ENCODE results near the gene FYCO1.

Gene FYCO1

DNA sequence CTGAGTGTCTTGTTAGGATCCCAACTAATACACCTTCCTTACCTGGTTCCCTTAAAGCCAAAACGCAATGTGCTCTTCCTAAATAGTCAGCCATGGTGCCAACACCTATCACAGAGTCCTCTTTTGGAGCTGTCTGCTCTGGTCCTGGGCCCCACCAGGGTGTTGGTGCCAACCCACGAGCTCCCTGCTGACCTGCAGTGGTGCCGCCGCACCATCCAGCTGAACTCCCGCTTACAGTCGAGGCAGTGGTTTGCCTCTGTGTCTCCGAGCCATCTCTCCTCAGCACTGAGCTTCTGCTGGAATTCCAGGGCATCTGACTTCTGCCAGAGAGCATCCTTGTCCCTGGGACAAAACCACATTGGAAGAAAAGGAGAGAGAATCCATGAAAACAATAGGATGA lies 36.4 kb downstream of the FYCO1 start:
- no peak for DNase-seq

GRCh38 chr3:45958321-45958791 lies 37.3 kb downstream of the FYCO1 start:
- DNase-seq: no peak

- peak; percentile 64 for DNase-seq
These were observed 38.0 kb downstream of the FYCO1 start for GRCh38 chr3:45957586-45957985.

GRCh38 chr3:45955706-45956105 lies 39.9 kb downstream of the FYCO1 start:
- DNase-seq: no peak

DNA sequence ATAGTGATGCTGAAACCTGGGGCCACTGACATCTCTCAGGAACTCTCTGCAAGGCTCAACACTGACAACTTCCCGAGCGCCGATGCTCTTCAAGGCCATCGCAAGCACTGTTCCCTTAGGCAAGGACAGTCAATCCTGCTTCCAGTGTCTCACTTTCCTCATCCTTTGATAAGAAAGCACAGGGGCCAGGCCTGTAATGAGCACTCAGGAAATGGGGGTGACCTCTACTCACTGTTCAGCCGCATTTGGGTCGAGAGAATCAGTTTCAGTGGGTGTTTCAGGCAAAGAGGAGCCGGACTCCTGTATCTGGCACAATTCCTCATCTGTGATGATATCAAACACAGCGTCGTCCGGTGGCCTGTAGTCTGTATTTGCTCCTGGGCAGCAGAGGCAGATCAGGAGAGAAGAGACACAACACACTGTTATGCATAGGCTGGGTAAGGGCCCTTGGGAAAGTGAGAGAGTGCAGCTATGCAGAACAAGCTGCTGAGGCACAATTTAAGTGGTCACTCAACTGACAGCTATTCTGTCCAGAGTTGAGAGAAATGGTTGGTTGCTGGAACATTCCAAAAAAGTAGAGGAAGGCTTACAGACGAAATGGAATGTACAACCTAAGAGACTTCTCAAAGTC lies 40.5 kb downstream of the FYCO1 start:
- DNase-seq: no peak

DNA sequence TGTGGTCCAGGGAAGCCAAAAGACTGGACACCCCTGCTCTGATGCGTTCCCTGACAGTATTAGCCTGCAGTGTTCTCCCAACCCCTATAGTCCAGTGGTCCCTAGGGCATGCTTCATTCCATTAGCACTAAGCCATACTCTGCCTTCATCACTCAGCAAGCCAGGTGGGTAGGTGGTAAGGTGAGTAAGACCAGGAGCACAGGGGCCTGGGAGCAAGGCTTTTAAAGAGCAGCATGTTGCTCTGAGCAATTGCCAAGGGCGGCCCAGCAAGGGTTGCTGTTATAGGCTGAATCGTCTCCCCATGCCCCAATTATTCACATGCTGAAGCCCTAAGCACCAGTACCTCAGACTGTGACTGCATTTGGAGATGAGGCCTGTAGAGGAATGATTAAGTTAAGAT lies 41.3 kb downstream of the FYCO1 start:
- DNase-seq: no peak

DNA sequence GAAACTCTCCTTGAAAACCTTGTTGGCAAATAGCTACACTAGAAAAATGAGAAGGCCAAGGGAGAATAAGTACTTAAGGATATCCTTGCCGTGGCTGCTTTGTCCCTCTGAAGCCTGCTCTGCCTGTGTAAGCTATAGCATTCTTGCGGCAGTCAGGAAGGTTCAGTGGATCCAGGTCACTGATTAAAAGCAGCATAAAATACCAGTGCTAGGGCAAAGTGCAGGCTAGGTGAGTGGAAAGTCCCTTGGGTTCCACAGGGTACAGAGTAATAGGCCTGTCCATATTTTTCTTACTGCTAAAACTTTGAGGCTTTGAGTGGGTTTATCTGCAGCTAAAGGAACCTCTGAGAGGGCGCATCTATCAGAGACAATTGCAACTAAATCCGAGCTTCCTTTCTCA lies 42.1 kb downstream of the FYCO1 start:
- DNase-seq: no peak

GRCh38 chr3:45952456-45952855 lies 43.2 kb downstream of the FYCO1 start:
- DNase-seq: no peak

GRCh38 chr3:45951946-45952345 lies 43.7 kb downstream of the FYCO1 start:
- DNase-seq: no peak

DNA sequence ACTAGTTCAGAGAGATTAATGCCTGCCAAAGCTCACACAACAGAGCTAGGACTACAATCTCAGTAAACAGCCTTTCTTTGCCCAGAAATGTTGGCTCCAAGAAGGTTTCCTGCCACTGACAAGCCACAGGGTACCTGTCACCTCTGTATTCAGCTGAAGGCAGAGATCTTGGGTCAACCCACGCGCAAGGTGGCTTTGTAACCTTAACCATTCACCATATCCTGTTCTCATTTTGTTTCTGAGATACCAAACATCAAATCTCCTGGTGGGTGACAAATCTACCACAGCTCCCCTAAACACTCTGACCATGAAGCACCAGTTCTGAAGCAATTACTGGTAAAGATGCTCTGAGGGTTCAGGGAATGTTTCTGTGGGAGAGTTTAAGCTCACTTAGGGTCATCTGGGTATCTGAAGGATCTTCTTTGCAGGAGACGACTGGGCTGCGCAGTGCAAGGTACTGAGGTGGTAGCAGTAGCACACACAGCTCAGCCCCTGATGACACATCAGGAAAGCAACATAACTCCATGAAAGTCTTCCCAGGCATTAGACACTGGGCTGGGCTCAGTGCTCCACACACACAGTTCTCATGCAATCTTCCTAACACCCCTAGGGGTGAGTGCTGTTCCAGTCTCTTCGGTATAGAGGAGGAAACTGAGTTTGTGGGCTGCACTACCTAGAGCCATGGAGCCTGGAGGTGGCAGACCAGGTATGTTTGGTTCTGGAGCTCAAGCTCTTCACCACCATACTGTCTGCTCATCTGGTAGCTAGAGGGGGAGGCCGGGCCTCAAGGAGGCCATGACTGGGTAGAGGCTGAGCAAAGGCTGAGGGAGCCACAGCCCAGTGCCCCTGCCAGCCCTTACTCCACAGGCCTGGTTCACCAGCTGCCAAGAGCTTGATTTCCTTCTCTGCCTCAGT lies 44.7 kb downstream of the FYCO1 start:
- no peak for DNase-seq

DNA sequence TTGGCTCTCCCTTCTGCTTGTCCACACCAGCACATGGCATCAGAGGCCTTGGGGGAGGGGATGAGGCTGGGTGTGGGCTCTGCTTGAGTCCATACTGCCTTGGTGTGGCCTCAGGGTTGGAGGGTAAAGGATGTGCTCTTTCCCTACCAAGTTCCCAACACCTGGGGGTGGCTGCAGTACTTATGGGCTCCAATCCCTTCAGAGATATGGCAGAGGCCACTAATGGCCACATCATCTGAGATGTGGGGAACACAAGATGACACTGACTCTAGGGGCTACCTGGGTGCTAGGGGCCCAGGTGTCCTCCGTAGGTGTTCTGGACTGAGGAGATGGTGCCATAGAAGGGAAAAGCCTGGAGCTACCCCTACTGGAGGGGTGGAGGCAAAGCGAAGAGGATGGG lies 45.5 kb downstream of the FYCO1 start:
- DNase-seq: no peak

- DNase-seq: no peak
These were observed 46.2 kb downstream of the FYCO1 start for GRCh38 chr3:45949432-45949831.

DNA sequence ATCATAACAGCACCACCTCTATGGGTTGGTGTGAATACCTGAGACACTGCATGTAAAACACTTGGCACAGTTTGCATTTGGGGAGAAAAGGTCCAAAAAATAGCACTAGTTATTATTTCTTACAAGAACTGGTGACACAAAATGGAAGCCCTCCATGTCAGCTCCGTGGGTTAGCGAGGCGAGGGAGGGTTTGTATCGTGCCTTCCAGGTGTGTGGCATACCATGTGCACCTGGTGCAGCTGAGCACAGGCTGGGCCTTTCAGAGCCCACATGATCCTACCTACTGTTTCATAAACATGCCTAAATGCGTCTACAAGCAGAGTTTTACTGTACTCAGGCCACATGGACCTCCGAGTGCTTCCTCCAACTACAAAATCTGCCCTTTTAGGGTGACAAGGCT lies 46.7 kb downstream of the FYCO1 start:
- DNase-seq: no peak

- DNase-seq: no peak
These were observed 47.3 kb downstream of the FYCO1 start for GRCh38 chr3:45948311-45948781.

- DNase-seq: no peak
These were observed 48.3 kb downstream of the FYCO1 start for GRCh38 chr3:45947361-45947760.

DNA sequence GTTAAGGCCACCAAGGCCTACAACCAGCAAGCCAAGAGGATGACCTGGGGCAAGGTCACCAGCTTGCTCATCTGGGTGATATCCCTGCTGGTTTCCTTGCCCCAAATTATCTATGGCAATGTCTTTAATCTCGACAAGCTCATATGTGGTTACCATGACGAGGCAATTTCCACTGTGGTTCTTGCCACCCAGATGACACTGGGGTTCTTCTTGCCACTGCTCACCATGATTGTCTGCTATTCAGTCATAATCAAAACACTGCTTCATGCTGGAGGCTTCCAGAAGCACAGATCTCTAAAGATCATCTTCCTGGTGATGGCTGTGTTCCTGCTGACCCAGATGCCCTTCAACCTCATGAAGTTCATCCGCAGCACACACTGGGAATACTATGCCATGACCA lies 48.7 kb downstream of the FYCO1 start:
- no peak for DNase-seq

GRCh38 chr3:45946307-45946706 lies 49.3 kb downstream of the FYCO1 start:
- DNase-seq: no peak

DNA sequence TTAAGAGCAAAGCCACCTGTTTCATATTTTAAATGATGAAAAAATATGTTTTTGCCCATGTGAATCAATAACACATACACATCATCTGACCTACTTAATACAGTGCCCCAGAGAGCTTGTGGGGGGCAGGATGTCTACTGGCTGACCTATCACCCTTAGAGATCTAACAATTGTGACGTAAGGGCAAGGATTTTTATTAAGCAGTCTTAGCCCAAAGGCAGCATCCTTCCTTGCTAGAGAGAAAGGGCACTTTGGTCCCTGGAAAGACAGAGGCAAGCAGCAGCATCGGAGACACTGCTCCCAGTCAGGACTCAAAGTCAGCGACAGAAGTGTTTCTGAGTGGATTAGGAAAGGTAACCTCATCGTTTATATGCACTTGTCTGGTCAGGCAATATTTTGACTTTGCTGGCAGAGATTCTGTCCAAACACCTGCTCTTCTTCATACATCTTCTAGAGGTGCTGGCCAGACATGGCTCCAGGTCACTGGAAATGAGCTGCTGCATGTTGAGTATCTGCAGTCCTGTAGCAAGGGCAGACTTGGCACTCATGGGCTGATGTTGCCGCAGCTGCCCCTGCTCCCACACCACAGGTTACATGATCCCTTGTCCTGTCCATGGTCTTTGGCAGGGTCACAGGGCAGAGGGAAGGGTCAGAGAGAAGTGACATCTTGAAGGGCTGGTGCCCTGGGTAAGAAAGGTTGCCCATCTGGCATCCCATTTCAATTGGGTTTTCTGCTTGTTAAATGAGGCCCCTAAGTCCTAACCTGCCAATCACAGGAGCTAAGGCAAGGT lies 50.6 kb downstream of the FYCO1 start:
- no peak for DNase-seq

DNA sequence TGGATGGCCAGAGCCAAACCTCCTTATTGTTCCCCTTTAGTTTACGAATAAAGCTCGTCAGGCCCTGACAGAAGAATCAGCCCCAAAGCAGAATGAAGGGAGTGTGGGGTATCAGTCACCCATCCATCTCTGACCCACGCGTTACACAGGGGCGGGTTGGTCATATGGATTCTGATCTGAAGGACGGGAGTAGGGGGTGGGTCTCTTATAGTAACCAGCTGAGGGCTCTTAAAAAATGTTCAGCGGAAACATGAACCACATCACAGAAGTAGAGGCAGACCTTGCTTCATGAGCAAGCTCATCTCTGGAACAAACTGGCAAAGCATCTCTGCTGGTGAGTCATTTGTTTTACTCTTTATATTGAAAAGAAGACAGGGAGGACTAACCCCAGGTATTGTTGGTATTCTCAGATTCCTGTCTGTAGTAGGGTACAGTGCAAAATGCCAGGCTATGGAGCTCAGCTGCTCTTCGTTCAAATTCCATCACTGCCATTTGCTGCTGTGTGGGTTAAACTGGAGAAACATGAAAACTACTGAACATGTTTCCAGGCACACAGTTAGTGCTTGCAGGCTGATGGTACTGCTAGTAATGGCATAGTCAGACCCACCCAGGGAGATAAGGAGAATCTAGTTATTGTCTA lies 52.3 kb downstream of the FYCO1 start, which contains the start of gene CXCR6:
Gene CXCR6 (plus strand): TSS at position 258 of the 640 bp plus-strand sequence. CDS start 3,018 bp downstream, outside the sequence.
- DNase-seq: no peak

DNA sequence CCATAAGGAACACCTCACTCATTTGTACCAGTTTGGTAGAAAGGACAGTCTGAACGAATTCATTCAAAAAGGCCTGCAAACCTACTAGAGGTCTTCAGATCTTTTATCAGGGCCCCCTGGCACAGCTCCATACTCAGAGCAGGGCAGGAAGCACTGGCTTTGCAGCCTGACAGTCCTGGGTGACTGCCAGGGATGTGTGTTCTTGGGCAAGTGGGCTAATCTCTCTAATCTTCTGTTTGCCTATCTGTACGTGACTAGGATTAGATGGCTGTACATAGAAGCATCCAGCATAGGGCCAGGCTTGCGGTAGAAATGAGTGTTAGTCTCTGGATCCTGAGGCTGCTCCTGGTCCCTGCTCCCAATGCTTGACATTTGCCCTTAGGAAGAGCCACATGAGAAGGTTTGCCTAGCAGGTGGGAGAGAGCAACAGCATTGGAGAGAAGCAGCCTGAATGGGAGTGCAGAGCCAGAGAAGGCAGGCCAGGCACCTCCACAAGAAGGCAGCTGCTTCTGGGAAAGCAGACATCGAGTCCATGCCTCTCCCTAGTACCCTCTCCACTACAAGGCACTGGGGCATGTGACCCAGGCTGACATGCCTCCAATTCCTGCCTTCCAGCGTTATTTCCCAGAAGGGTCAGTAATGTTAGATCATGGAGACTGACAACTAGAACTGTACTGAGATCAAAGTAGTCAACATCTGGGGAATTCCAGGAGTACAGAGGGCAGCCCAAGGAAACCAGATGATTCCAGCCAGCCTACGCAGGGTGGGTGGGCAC lies 53.4 kb downstream of the FYCO1 start:
- DNase-seq: no peak

- no peak for DNase-seq
These were observed 54.8 kb downstream of the FYCO1 start for GRCh38 chr3:45940781-45941365.
